NCI-H460 (cell line): ENCODE results near the gene ABCF1. TPM values are rescaled to one million over a fixed set of nuclear protein-coding genes. Genes with fewer than 3 reads are reported as not detected.

Experiments
- DNase-seq: peaks from one replicate; pipeline ENCODE4 v3.0.0-alpha.2; 2016; ENCODE audit warnings: low read depth; ENCODE audit errors: extremely low read depth
- total RNA-seq: library from RNA; depleted of rRNA; stranded (reverse); fragments of >200 nt; shearing (Covaris generic); gene quantifications from 2 replicates; pipeline ENCODE4 v1.2.3, GENCODE V29; 2014

ABCF1 gene
- total RNA-seq, 1 experiment from 2014 or later = 34.4 TPM

DNA sequence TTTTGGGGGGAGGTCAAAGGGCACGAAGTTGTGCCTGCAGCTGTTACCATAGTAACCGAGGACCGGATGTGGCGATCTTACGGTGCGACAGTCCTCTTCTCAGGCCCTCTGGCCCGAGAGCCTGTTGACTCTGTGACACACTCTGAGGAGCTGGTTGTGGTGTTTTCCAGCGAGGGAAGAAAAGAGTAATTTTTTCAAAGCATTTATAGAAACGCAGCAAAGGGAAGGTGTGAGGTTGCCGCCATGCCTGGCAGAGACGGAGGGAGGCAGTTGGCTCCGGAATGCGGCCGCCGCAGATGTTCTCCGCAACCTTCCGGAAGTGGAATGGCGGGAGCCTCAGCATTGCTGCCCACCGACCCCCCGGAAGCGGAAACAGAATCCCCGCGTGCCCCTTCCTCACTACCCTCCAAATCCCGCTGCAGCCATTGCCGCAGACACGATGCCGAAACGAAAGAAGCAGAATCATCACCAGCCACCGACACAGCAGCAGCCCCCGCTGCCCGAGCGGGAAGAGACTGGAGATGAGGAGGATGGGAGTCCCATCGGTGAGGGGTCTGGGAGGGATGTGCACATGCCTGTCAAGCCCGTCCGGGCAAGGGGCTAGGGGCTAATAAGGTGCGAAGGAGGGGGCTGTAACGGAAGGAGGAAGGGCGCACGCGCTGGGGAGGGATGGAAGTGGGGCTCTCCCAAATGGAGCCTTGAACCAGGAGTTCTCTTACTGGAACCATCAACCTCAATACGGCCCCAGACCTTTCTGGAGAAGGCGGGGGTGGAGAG, 14.1 kb upstream of the ABCF1 start, which contains the start of gene PRR3:
Gene PRR3 (plus strand): TSS at position 390 of the 777 bp plus-strand sequence. CDS start 50 bp downstream, at position 440.
- peak; percentile 74 for DNase-seq

DNA sequence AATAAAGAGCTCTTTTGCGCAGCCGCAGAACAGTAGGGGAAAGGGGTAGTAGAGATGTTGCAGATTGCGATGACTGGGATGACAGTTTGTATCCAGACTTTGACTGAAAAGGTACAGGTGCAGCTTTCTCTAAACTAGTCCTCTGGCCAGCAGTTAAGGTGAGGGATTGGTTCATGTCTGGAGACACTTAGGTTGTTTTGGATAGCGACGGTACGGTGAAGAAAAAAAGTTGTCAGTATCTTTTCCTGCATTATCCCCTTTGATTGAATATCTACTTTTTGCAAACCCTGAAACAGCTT, 13.6 kb upstream of the ABCF1 start:
- DNase-seq = no peak

DNA sequence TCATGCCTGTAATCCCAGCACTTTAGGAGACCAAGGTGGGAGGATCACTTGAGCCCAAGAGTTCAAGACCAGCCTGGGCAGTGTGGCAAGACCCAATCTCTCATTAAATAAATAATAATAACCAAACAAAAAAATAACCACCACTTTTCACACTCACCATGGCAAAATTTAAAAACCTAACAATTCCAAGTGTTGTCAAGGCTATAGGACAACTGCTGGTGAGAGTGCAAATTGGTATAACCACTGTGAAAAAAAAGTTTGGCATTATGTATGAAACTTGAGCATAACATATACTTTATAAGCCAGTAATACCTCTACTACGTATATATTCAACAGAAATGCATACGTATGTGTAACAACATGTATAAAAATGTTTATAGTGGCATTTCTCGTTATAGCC, 10.3 kb upstream of the ABCF1 start:
- no peak for DNase-seq

DNA sequence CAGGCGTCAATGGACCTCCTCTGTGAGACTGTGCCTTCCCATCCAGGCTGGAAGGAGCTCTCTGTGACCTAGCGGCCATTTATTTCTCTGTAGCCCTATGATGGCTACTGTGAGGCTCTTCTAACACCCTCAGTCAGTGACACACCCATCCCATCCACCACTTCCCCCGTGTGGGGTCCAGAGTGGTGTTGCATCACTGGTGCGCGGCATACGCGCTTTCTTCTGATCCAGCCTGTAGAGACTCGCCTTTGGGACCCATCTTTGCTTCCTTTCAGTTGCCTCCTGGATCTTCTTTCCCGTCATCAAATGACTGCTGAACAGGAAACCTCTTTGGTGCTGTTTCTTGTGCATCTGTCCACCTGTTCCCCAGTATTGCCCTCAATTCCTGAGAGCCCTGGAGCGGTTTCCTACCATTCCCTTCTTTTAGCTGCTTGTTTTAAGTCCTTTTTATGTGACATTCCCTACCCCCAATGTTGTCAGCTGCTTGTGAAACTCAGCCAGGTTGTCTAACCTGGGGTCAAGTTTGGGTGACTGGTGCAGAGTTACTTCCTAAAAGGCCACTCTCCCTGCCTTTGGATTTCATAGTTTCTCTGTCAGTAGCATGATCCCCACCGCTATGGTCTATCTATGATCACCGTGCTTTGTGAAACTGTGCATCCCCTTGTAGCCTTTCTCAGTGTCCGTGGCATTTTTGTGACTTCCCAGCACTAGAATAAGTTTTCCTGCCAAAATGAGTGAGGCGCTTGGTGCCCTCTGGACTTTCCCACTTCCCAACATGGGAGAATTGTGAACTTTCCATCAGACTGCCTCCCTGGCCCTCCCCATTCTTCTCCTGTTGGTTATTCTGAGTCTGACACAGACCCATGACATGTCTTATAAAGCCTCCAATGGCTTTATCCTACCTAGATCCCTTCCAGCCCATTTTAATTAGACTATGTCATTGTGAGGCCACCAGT, 8.5 kb upstream of the ABCF1 start:
- DNase-seq = no peak

DNA sequence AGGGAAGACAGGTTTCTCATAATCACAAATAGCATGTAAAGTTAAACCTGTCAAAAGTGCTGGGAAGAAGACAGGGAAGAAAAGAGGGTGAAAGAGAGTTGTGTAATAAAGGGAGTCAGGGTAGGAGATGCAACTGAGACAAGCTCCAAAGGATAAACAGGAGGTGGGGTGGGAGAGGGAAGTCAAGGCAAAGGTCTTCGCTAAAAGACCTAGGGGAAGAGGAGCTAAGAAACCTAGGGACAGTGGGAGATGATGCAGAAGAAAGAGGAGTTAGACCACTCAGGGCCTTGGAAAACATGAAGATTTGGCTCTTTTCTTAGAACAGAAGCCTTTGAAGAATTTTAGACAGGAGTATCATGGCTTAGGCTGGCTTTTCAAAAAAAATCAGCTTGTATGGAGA, 7.1 kb upstream of the ABCF1 start:
- DNase-seq = no peak

DNA sequence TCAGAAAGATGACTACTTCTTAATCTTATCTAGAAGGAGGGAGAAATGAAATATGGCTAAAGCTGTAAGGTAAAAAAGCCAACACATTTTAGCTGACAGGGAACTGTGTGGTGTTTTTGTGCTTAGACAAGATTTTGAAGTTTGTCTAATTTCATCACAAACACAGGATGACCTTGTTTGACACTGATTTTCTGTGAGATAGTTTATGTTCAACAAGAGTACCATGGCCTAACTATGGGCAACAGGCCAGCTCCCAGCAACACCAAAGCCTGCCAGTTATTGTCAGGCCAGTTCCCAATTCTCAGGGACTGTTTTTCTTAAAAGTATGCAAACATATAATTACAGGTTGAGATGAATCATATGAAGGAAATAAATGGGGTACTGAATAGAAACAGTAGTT, 5.5 kb upstream of the ABCF1 start:
- no peak for DNase-seq

DNA sequence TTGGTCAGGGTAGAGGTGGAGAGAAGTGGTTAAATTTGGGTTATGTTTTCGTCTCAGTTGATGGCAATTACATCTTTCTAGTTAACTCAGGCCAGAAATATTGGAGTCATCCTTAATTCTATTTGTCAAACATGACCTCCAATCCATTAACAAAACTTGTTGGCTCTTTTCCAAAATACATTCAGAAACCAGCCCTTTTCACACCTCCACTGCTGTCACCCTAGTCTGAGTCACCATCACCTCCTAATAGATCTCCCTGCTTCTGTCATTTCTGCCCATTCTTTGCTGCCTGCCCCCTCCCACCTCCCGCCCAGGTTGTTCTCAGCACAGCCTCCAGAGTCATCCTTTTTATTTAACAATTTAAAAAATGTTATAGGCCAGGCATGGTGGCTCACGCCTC, 3.0 kb upstream of the ABCF1 start:
- DNase-seq = no peak

DNA sequence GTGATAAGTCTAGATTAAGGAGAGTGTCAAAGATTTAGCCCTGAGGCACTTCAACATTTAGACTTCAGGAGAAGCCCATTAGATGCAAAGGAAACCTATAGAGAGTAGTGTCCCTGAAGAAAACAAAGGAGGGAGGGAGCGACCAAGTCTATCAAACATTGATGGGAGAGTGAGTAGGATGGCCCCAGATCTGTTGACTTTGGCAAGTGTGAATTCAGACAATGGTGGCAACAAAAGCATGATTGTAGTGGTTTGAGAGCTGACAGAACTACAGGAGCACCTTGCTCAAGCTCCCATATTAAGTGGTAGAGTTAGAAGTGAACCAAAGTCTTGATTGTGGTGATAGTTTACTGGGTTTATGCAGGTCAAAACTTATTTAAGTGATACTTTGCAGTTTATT, 979 bp upstream of the ABCF1 start:
- DNase-seq = no peak

DNA sequence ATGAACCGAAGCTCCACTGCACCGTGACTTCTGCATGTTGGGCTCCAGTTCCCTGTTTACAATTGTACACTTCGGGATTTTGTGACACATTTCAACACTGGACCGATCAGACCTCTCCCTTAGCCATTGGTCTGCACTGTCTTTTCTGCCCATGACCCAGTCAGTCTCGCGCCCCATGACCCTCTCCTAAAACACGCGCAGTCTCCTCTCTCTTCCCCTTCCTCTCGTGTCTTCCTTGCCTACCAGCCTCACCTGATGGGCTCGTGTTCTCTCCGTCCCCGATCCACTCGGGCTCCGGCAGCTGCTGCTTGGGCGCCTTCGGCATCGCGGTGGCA, 535 bp upstream of the ABCF1 start:
- DNase-seq = no peak

DNA sequence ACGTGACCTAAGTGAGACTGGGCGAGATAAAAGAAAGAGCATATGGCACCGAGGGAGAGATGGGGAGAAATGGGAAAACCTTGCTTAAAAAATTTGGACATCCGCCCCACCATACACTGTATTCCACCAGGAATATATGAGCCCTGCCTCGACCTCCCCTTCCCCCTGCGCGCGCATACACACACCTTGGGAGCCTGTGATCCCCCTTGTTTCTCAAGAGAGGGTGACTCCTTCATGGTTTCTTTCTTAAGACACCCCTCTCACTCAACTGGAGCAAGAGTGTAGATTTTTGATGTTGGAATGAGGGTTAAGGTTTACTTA, 480 bp downstream of the ABCF1 start:
- no peak for DNase-seq

DNA sequence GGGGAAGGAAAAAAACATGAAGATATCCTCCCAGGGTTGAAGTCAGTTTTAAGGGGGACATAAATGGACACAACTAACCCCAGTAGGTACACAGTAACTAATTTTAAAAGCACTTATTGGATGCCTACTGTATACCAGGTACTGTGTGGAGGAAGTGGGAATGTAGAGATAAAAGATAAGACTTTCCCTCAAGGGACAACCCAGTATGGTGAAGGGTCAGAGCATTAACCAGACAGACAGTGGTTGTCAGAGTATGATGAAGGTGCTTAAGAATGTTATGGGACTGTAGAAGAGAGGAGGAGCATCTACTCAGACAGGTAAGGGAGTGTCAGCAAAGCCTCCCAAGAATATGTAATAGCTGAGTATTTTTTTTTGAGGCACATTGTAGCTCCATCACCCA, 906 bp downstream of the ABCF1 start:
- DNase-seq = no peak

DNA sequence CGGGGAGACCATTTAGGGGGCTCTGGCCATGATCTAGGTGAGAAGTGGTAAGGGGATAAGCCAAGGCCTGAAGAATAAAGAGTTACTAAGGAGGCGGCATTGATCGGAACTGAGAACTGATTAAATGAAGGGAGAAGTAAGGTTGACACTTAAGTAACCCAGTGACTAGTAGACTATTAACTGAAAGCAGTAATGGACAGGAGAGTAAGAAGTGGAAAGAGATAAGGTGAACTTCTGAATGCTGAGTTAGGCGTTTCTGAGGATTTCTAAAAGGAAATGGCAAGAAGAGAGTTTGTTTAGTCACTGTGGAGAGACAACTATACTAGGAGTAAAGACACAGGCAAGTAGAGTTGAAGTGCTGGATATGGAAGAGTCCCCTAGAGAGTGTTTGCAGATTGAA, 1.9 kb downstream of the ABCF1 start:
- no peak for DNase-seq

DNA sequence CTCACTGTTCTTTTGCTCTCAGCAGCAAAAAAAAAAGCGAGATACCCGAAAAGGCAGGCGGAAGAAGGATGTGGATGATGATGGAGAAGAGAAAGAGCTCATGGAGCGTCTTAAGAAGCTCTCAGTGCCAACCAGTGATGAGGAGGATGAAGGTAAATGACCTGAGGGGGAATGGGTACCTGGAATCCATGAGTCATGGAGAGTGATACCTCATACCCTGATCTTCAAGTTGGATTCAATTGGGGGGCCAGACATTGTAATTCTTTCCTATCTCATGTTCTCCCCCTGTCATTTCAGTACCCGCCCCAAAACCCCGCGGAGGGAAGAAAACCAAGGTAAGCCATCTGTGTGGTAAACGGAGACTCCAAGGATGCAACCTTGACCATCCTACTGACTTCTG, 6.8 kb downstream of the ABCF1 start:
- DNase-seq = no peak

DNA sequence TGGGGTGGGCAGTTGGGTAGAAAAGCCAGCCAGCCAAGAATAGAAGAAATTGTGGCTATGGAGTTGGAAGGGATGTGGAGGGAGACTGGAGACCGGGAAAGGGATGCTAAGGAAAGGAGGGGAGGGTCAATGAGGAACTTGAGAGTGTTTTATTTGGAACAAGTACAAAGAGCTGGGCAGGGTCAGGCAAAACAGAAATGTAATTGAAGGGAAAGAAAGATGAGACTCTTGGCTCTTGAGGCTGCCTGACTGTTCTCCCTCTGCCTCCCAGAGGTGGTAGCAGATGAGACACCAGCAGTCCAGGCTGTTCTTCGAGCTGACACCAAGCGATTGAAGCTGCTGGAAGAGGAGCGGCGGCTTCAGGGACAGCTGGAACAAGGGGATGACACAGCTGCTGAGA, 12.7 kb downstream of the ABCF1 start:
- DNase-seq = no peak

DNA sequence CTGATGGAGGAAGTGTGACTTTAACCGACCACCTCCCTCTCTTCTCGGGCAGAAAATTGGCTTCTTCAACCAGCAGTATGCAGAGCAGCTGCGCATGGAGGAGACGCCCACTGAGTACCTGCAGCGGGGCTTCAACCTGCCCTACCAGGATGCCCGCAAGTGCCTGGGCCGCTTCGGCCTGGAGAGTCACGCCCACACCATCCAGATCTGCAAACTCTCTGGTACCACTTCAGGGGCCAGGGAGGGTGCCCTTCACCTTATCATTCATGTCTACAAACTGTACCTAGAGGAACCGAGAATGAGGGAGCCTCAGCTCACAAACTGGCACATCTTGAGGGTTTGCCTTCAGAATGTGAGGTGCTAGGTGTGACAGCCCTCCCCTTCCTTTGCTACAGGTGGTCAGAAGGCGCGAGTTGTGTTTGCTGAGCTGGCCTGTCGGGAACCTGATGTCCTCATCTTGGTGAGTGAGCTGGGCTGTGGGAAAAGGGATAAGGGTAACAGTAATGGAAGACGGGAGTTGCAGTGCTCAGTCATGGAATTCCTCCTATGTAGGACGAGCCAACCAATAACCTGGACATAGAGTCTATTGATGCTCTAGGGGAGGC, 18.6 kb downstream of the ABCF1 start:
- DNase-seq = no peak

DNA sequence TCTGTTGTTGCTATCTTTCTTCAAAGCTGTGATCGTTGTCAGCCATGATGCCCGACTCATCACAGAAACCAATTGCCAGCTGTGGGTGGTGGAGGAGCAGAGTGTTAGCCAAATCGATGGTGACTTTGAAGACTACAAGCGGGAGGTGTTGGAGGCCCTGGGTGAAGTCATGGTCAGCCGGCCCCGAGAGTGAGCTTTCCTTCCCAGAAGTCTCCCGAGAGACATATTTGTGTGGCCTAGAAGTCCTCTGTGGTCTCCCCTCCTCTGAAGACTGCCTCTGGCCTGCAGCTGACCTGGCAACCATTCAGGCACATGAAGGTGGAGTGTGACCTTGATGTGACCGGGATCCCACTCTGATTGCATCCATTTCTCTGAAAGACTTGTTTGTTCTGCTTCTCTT, 19.3 kb downstream of the ABCF1 start:
- no peak for DNase-seq

DNA sequence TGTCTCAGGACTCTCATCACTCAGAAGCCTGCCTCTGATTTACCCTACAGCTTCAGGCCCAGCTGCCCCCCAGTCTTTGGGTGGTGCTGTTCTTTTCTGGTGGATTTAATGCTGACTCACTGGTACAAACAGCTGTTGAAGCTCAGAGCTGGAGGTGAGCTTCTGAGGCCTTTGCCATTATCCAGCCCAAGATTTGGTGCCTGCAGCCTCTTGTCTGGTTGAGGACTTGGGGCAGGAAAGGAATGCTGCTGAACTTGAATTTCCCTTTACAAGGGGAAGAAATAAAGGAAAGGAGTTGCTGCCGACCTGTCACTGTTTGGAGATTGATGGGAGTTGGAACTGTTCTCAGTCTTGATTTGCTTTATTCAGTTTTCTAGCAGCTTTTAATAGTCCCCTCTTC, 19.8 kb downstream of the ABCF1 start:
- no peak for DNase-seq

DNA sequence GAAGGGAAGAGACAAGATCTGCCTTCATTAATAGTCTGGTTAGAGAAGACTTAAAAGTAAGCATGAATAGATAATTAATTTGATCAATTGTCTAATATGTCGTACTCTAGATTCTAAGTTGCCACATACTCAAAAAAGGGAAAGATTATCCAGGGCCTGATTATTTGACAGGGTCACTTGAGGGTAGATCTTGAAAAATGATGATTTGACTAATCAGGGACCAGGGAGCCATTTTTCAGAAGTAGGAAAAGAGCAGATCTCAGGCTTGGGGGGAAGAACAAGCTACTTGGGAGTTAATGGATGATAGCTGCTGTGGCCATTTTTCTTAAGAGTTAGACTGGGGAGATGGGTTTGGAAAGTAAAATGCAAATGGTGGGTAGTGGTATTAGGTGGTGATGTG, 21.0 kb downstream of the ABCF1 start:
- no peak for DNase-seq

DNA sequence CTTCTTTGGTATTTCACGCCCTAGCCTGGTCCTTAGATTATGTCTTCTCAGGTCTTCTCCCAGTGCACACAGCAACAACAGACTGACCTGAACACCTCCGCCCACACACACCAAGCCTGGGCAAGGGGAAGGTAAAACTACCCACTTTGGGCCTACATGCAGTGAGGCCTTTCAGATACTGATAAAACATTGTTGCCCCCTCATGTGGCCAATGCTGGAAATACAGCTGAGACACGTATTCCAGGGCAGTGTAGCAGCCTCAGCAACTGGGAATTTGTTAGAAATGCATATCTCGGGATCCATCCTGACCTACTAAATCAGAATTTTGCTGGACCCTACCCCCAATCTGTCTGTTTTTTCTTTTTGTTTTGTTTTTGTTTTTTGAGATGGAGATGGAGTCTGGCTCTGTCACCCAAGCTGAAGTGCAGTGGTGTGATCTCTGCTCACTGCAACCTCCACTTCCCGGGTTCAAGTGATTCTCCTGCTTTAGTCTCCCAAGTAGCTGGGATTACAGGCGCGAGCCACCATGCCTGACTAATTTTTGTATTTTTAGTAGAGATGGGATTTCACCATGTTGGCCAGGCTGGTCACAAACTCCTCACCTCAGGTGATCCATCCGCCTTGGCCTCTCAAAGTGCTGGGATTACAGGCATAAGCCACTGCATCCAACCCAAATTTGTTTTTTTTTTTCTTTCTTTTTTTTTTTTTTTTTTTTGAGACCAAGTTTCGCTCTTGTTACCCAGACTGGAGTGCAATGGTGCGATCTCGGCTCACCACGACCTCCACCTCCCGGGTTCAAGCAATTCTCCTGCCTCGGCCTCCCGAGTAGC, 26.3 kb downstream of the ABCF1 start:
- DNase-seq = peak; percentile 81

DNA sequence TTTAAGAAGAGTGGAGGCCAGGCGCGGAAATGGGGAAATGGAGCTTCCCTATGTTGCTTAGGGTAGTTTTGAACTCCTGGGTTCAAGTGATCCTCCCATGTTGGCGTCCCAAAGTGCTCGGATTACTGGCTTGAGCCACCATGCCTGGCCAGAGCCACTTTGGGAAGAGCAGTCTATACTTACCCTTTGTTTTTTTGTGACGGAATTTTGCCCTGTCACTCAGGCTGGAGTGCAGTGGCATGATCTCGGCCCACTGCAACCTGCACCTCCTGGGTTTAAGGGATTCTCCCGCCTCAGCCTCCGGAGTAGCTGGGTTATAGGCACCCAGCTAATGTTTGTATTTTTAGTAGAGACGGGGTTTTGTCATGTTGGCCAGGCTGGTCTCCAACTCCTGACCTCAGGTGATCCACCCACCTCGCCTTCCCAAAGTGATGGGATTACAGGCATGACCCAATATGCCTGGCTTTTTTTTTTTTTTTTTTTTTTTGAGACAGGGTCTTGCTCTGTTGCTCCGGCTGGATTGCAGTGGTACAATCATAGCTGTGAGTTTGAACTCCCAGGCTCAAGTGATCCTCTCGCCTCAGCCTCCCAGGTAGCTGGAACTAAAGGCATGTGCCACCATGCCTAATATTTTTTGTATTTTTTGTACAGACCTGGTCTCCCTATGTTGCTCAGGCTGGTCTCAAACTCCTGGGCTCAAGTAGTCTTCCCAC, 27.8 kb downstream of the ABCF1 start:
- DNase-seq = no peak
